Umbilical cord (tissue), 2 donors: ENCODE measurements around the gene UGT2A2. TPM values are rescaled to one million over a fixed set of nuclear protein-coding genes. Genes with fewer than 3 reads are reported as not detected.

Source experiments
- DNase-seq: peaks from one replicate; pipeline ENCODE4 v3.0.0-alpha.2; 2015; ENCODE audit warnings: low spot score
- total RNA-seq: library from RNA; depleted of rRNA; stranded (reverse); fragments of >200 nt; gene quantifications from one replicate; pipeline ENCODE4 v1.2.3, GENCODE V29; 2014; ENCODE audit warnings: low replicate concordance; ENCODE audit not compliant: insufficient read depth

Gene UGT2A2
- total RNA-seq, 1 donor from 2014 or later = 11.3 TPM

DNA sequence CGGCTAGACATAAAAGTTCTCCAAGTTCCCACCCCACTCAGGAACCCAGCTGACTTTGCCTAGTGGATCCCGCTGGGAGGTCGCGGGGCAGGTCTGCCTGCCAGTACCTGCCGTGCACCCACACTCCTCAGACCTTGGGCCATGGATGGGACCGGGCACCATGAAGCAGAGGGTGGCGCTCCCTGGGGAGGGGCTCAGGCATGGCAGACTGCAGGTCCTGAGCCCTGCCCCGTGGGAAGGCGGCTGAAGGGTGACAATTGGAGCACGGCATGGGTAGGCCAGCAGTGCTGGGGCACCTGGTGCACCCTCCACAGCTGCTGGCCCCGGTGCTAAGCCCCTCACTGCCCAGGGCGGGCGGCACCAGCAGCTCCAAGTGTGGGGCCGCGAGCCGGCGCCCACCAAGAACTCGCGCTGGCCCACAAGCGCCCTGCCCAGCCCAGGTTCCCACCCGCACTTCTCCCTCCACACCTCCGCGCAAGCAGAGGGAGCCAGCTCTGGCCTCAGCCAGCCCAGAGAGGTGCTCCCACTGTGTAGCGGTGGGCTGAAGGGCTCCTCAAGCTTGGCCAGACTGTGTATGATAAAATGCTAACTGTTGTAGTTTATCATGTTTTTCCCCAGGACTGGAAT, 63.1 kb downstream of the UGT2A2 start:
- no peak for DNase-seq

DNA sequence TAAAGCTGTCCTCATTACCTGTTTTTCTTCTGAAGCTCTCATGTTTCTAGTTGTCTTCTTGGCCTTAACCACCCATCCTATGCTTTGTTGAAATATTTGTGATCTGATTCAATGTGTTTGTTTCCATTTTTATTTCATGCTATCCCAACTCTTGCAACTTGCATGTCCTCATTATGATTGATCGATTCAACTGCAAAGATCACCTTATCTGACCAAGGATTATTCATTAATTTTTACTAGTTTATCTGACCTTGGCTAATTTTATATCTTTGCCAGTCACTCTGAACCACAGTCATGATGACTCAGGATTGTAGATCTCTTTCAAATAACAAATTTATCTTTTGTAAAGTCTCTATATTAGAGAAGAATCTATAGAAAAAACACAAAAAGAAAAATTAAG, 70.7 kb downstream of the UGT2A2 start:
- DNase-seq = no peak

- DNase-seq = no peak
These were observed 76.0 kb downstream of the UGT2A2 start for GRCh38 chr4:69563424-69563823.

DNA sequence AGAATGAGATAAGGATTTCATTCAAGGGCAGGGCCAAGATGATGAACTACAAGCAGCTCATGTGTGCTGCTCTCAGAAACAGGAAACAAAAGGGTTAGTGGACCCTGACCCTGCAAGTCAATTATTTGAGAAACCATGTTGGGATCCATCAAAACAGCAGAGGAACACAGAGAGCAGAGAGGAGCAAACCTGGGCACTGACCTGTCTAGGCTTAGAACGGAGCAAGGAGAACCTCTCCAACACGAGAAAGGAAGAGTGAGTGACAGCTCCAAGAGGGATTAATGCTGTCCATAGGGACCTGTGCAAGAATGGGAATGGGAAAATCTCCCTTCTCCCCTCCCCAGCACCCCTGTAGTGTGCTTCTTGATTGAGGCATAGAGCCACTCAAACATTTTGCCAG, 89.8 kb downstream of the UGT2A2 start:
- DNase-seq = no peak

DNA sequence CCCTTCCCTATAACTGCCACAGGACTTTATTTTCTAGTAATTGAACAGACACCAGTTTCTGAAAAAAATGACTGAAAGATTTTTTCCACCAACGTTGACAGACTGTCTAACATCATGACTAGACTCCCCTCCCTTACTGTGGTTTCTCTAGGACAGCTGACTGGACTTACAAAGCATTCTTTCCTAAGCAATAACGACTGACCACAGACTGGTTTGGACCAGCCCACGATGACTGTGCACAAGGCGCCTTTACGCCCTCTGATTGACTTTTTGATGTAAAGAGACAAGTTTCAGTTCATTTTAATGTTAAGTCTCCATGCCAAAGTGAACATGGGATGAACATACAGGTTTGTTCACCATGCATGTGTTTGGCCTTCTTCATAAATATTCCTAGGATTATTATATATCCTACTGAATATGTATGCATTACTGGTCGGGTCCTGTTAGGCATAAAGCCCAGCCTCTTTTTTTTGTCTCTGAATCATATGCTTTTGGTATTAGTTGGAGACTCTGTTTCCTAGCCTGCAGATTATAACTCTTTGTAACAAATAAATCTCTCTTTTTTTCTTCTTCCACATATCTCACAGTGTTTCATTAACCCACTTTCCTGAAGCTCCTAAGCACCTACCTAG, 93.2 kb downstream of the UGT2A2 start:
- DNase-seq = peak; percentile 84

Other genes starting within 250 kb of the UGT2A2 start
- 13.2 TPM for gene UGT2B4, start 143.7 kb downstream of the UGT2A2 start, total RNA-seq
- 2.9 TPM for gene UGT2A1, start 13.6 kb upstream of the UGT2A2 start, total RNA-seq
- gene SULT1B1, start 121.0 kb upstream of the UGT2A2 start, total RNA-seq = 7.9 TPM
- 102 TPM for gene SULT1E1, start 220.5 kb upstream of the UGT2A2 start, total RNA-seq